CD4-positive, alpha-beta memory T cell (primary cell): ENCODE measurements around the gene ZNF362. TPM values are rescaled to one million over a fixed set of nuclear protein-coding genes. Genes with fewer than 3 reads are reported as not detected.

Experiments
- CTCF ChIA-PET: fragments of 350-600 bp; sonication (Branson Sonifier 250); formaldehyde crosslinking; loops from one replicate; lab custom pipeline; 2021; ENCODE audit warnings: inconsistent platforms; ENCODE audit not compliant: partially characterized antibody; lab: Charles Lee
- POLR2A ChIA-PET: fragments of 350-600 bp; sonication (Branson Sonifier 250); formaldehyde crosslinking; loops from one replicate; lab custom pipeline; 2021; ENCODE audit not compliant: partially characterized antibody; lab: Charles Lee
- DNase-seq, 5 donors: peaks; one replicate each; pipeline versions ENCODE4 v3.0.0 to v3.0.0-alpha.2; 2020 to 2022; ENCODE audit warnings: mixed read lengths in 1 of 5
- H3K27ac ChIP-seq: one replicate; pipeline ENCODE4 v1.7.0; 2013; ENCODE audit warnings: low read depth, low read length
- H3K27me3 ChIP-seq: 2 replicates; pipeline ENCODE4 v1.7.0; 2013; ENCODE audit warnings: mild to moderate bottlenecking, low read length, moderate library complexity; ENCODE audit not compliant: insufficient read depth
- H3K36me3 ChIP-seq: 2 replicates; pipeline ENCODE4 v1.7.0; 2013; ENCODE audit warnings: mild to moderate bottlenecking, low read length, moderate library complexity; ENCODE audit not compliant: insufficient read depth
- H3K4me1 ChIP-seq: 2 replicates; pipeline ENCODE4 v1.7.0; 2013; ENCODE audit warnings: mild to moderate bottlenecking, low read length, moderate library complexity; ENCODE audit not compliant: insufficient read depth
- H3K4me3 ChIP-seq, 2 donors: one replicate each; pipeline ENCODE4 v1.7.0; 2013; ENCODE audit warnings: low read length in 2 of 2, mild to moderate bottlenecking in 1 of 2
- H3K9me3 ChIP-seq, 2 donors: one replicate each; pipeline ENCODE4 v1.7.0; 2013; ENCODE audit warnings: low read length in 2 of 2, control low read depth in 1 of 2; ENCODE audit not compliant: control insufficient read depth in 1 of 2
- H3K27ac Mint-ChIP-seq, 7 donors: one replicate each; pipeline ENCODE4 v1.8.0; 2020 to 2021; ENCODE audit warnings: mixed read lengths in 7 of 7, mild to moderate bottlenecking in 6 of 7, inconsistent platforms in 3 of 7, moderate library complexity in 3 of 7
- H3K27me3 Mint-ChIP-seq, 2 donors: one replicate each; pipeline ENCODE4 v1.8.0; 2020 to 2021; ENCODE audit warnings: mixed read lengths in 2 of 2
- H3K36me3 Mint-ChIP-seq, 2 donors: one replicate each; pipeline ENCODE4 v1.8.0; 2020 to 2021; ENCODE audit warnings: mixed read lengths in 2 of 2, inconsistent platforms in 1 of 2, mild to moderate bottlenecking in 1 of 2
- H3K4me1 Mint-ChIP-seq, 4 donors: one replicate each; pipeline ENCODE4 v1.8.0; 2020 to 2021; ENCODE audit warnings: mixed read lengths in 4 of 4, mild to moderate bottlenecking in 1 of 4
- H3K4me3 Mint-ChIP-seq, 8 donors: one replicate each; pipeline ENCODE4 v1.8.0; 2020 to 2021; ENCODE audit warnings: mixed read lengths in 8 of 8, mild to moderate bottlenecking in 7 of 8, moderate library complexity in 6 of 8, inconsistent platforms in 3 of 8
- H3K9me3 Mint-ChIP-seq, 8 donors: one replicate each; pipeline ENCODE4 v1.8.0; 2020 to 2021; ENCODE audit warnings: mixed read lengths in 8 of 8, mild to moderate bottlenecking in 5 of 8, inconsistent platforms in 3 of 8, moderate library complexity in 1 of 8
- intact Hi-C: fragments of 100-400 bp; cut with micrococcal nuclease; formaldehyde crosslinking; loops from one replicate; pipeline ENCODE4 v1.15.1; 2023
- microRNA-seq: library from miRNA; unstranded; fragments of <30 nt; microRNA quantifications from one replicate; pipeline ENCODE4 v1.2.0, GENCODE V29; 2021; ENCODE audit warnings: borderline replicate concordance, borderline number of aligned reads, borderline microRNAs expressed, mixed read lengths
- polyA plus RNA-seq, 2 donors: library from polyadenylated mRNA; unstranded; fragments of 300-500 nt; fragmentation: Illumina TruSeq; gene quantifications; one replicate each; pipeline ENCODE4 v1.2.3, GENCODE V29; 2021
- total RNA-seq, 2 experiments: library from RNA; stranded (reverse); gene quantifications; one replicate each; pipeline ENCODE4 v1.2.3, GENCODE V29; 2021

ZNF362 gene
- total and polyA plus RNA-seq, 4 experiments from 2014 or later: 7.1 to 25.9 (median 25.1) TPM

DNA sequence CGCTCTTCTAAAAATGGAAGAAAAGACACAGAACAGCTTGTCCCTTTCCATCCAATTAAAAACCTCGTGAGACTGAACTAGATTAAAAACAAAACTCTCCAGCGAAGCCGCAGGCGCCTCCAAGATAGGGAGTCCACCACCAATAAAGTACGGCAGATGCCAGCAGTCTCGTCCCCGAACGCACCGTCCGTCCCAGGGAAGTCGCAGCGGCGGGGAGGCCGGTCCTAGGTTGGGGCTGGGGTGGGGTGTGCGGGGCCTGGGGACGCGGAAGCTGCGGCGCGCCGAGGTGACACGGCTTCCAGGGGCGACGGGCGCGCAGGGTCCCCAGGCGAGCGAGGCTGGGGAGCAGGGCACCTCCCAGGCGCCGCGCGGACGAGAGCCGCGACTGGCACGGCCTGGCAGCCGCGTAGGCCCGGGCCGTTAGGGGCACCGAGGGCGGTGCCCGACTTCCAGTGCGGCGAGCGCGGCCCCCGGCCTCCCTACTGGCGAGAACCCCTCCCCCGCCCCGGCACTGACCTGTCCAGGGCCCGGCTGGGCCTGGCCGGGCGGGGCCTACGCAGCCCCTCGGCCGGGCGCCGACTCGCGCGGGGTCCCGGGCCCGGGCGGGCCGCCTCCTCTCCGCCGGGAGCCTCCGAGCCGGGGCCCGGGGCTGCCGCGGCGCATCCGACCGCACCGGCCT is 92.9 kb downstream of the ZNF362 start:
- Mint-ChIP-seq H3K27ac (peak overlapping the region; percentile 77 to 98 (median 87)), H3K9me3 (peaks cover 0 to 2% (median 0%) of the 10 kb centered on the region in 8 donors), H3K27me3 (no peaks in the 10 kb centered on the region), H3K4me3 (peak overlapping the region; percentile 81 to 98 (median 95)), H3K36me3 (peaks cover 0 to 15% of the 10 kb centered on the region in 2 donors), H3K4me1 (peaks cover 25 to 58% (median 43%) of the 10 kb centered on the region in 4 donors)
- POLR2A ChIA-PET: interaction anchor here (0.8 to 3.1 kb wide), 13 partner anchors 10 to 698 kb away, joined by 3 to 17 read pairs (median 3); partner anchors contain the start of genes RBBP4, S100PBP, TRIM62 and YARS1
- peaks cover 47% of the 10 kb centered on the region for H3K4me1 ChIP-seq
- DNase-seq: peak; percentile 37 to 61 (median 45)
- no peaks in the 10 kb centered on the region for H3K9me3 ChIP-seq
- peak overlapping the region; percentile 52 for H3K27ac ChIP-seq
- H3K4me3 ChIP-seq: peak overlapping the region; percentile 54 to 66
- no peaks in the 10 kb centered on the region for H3K27me3 ChIP-seq
- no peaks in the 10 kb centered on the region for H3K36me3 ChIP-seq
- intact Hi-C loops: loop anchor here (2.0 to 5.0 kb wide), 3 partner anchors 52 to 698 kb away; partner anchors contain the start of genes RBBP4 and ZBTB8OS
- CTCF ChIA-PET: interaction anchor here (0.8 to 2.4 kb wide), 2 partner anchors 19 to 53 kb away, joined by 4 to 16 read pairs; no protein-coding TSS in a partner anchor

GRCh38 chr1:33349778-33350610 is 93.7 kb downstream of the ZNF362 start:
- POLR2A ChIA-PET: interaction anchor here (0.8 to 3.1 kb wide), 12 partner anchors 10 to 699 kb away, joined by 3 to 17 read pairs (median 4); partner anchors contain the start of genes RBBP4, S100PBP, TRIM62 and YARS1
- H3K9me3 Mint-ChIP-seq: peaks cover 0 to 2% (median 0%) of the 10 kb centered on the region in 8 donors

More at GRCh38 chr1:33349778-33350610, 93.7 kb downstream of the ZNF362 start:
- CTCF ChIA-PET: interaction anchor here (0.8 to 2.4 kb wide), 2 partner anchors 18 to 54 kb away, joined by 4 to 16 read pairs; no protein-coding TSS in a partner anchor
- H3K36me3 Mint-ChIP-seq: peaks cover 0 to 11% of the 10 kb centered on the region in 2 donors
- intact Hi-C loops: loop anchor here (2.0 to 5.0 kb wide), 6 partner anchors 17 to 699 kb away; partner anchors contain the start of genes PHC2, RBBP4 and ZBTB8OS
- Histone ChIP-seq H3K27ac (peak overlapping the region; percentile 65), H3K4me3 (peak overlapping the region; percentile 82 to 84), H3K9me3 (no peaks in the 10 kb centered on the region), H3K4me1 (peaks cover 47% of the 10 kb centered on the region), H3K36me3 (no peaks in the 10 kb centered on the region), H3K27me3 (no peaks in the 10 kb centered on the region)
- peak overlapping the region; percentile 87 to 93 (median 91) for H3K4me3 Mint-ChIP-seq
- peak; percentile 73 to 82 (median 78) for DNase-seq
- H3K27ac Mint-ChIP-seq: peak overlapping the region; percentile 79 to 95 (median 91)
- peaks cover 25 to 54% (median 42%) of the 10 kb centered on the region in 4 donors for H3K4me1 Mint-ChIP-seq
- no peaks in the 10 kb centered on the region for H3K27me3 Mint-ChIP-seq

Small RNA genes lying within 50 kb of the gene (microRNA-seq; reads per million reads assigned to microRNA genes)
- gene MIR3605: 15.8 reads per million, percentile 48 among the genes with 10 or more reads in this experiment

Other genes starting within 250 kb of the ZNF362 start
- gene AK2, start 219.6 kb upstream of the ZNF362 start, total RNA-seq: 10 to 100 TPM; 88.5 to 94.5 TPM
- gene AK2, start 219.6 kb upstream of the ZNF362 start, polyA plus RNA-seq: 100 to 1,000 TPM; 109 to 148 TPM
- gene AZIN2, start 175.3 kb upstream of the ZNF362 start, total RNA-seq: 1 to 10 TPM; 6.9 to 8.0 TPM
- 1 to 10 TPM; 5.4 to 6.7 TPM for gene AZIN2, start 175.3 kb upstream of the ZNF362 start, polyA plus RNA-seq
- 10 to 100 TPM; 20.0 to 26.2 TPM for gene TRIM62, start 74.4 kb upstream of the ZNF362 start, total RNA-seq
- gene TRIM62, start 74.4 kb upstream of the ZNF362 start, polyA plus RNA-seq: 1 to 10 TPM; 7.2 to 7.6 TPM
- gene A3GALT2, start 64.6 kb downstream of the ZNF362 start, total RNA-seq: not detected
- gene A3GALT2, start 64.6 kb downstream of the ZNF362 start, polyA plus RNA-seq: not detected
- 10 to 100 TPM; 34.5 to 35.6 TPM for gene PHC2, start 174.6 kb downstream of the ZNF362 start, total RNA-seq
- gene PHC2, start 174.6 kb downstream of the ZNF362 start, polyA plus RNA-seq: 10 to 100 TPM; 11.3 to 26.3 TPM
- gene ZSCAN20, start 216.2 kb downstream of the ZNF362 start, total RNA-seq: 1 to 10 TPM; 3.8 to 3.9 TPM
- gene ZSCAN20, start 216.2 kb downstream of the ZNF362 start, polyA plus RNA-seq: under 1 TPM in 1 of 2 donors, not detected in 1; 0.73 TPM